IPS-20b (cell line): ENCODE results near the gene C13orf46.

Experiments used
- H3K27ac ChIP-seq: one replicate; pipeline ENCODE4 v1.5.1; 2013; ENCODE audit warnings: low read length
- H3K27me3 ChIP-seq: 2 replicates; pipeline ENCODE4 v1.6.1; 2013; ENCODE audit warnings: mild to moderate bottlenecking, low read length, inconsistent platforms; ENCODE audit not compliant: insufficient read depth
- H3K36me3 ChIP-seq: 2 replicates; pipeline ENCODE4 v1.6.1; 2013; ENCODE audit warnings: low read depth, mild to moderate bottlenecking, inconsistent platforms, low read length, moderate library complexity; ENCODE audit not compliant: insufficient read depth
- H3K4me1 ChIP-seq: 2 replicates; pipeline ENCODE4 v1.6.1; 2013; ENCODE audit warnings: mild to moderate bottlenecking, control low read depth, inconsistent platforms, low read length, moderate library complexity; ENCODE audit not compliant: insufficient read depth
- H3K4me3 ChIP-seq: 2 replicates; pipeline ENCODE4 v1.5.1; 2013; ENCODE audit warnings: mild to moderate bottlenecking, low read length, inconsistent platforms
- H3K9ac ChIP-seq: 2 replicates; pipeline ENCODE4 v1.6.1; 2013; ENCODE audit warnings: low read depth, mild to moderate bottlenecking, inconsistent platforms, low read length, moderate library complexity
- H3K9me3 ChIP-seq: 2 replicates; pipeline ENCODE4 v1.6.1; 2013; ENCODE audit warnings: mild to moderate bottlenecking, low read depth, low read length, inconsistent platforms; ENCODE audit not compliant: insufficient read depth

The C13orf46 gene

GRCh38 chr13:113937073-113937472 is 36.8 kb downstream of the C13orf46 start:
- no peaks in the 10 kb centered on the region for H3K36me3 ChIP-seq
- no peak overlapping the region for H3K9ac ChIP-seq
- no peaks in the 10 kb centered on the region for H3K9me3 ChIP-seq
- no peaks in the 10 kb centered on the region for H3K27me3 ChIP-seq
- no peak overlapping the region for H3K27ac ChIP-seq
- H3K4me1 ChIP-seq, result peaks cover 5% of the 10 kb centered on the region; the same call in 1 of the 2 replicates
- H3K4me3 ChIP-seq, result no peak overlapping the region

- no peaks in the 10 kb centered on the region for H3K27me3 ChIP-seq
- no peak overlapping the region for H3K4me3 ChIP-seq
These were observed 37.5 kb downstream of the C13orf46 start for GRCh38 chr13:113936166-113936965.

GRCh38 chr13:113935001-113935844 is 38.7 kb downstream of the C13orf46 start:
- no peak overlapping the region for H3K9ac ChIP-seq
- peaks cover 5% of the 10 kb centered on the region; the same call in 1 of the 2 replicates for H3K4me1 ChIP-seq
- H3K36me3 ChIP-seq, result no peaks in the 10 kb centered on the region
- H3K4me3 ChIP-seq, result no peak overlapping the region
- no peaks in the 10 kb centered on the region for H3K27me3 ChIP-seq
- H3K27ac ChIP-seq, result no peak overlapping the region
- H3K9me3 ChIP-seq, result no peaks in the 10 kb centered on the region

More at GRCh38 chr13:113936166-113936965, 37.5 kb downstream of the C13orf46 start:
- no peak overlapping the region for H3K27ac ChIP-seq
- H3K9me3 ChIP-seq, result no peaks in the 10 kb centered on the region
- no peaks in the 10 kb centered on the region for H3K36me3 ChIP-seq
- H3K4me1 ChIP-seq, result peaks cover 5% of the 10 kb centered on the region; the same call in 1 of the 2 replicates
- H3K9ac ChIP-seq, result no peak overlapping the region

GRCh38 chr13:113934576-113934975 is 39.3 kb downstream of the C13orf46 start:
- H3K4me3 ChIP-seq, result no peak overlapping the region
- H3K27me3 ChIP-seq, result no peaks in the 10 kb centered on the region
- no peaks in the 10 kb centered on the region for H3K36me3 ChIP-seq
- H3K9me3 ChIP-seq, result no peaks in the 10 kb centered on the region
- no peak overlapping the region for H3K9ac ChIP-seq
- no peak overlapping the region for H3K27ac ChIP-seq
- peaks cover 5% of the 10 kb centered on the region; the same call in 1 of the 2 replicates for H3K4me1 ChIP-seq

- Histone ChIP-seq H3K9ac (no peak overlapping the region), H3K27me3 (no peaks in the 10 kb centered on the region)
These were observed 40.0 kb downstream of the C13orf46 start for GRCh38 chr13:113933901-113934300.

GRCh38 chr13:113931841-113932459 is 41.9 kb downstream of the C13orf46 start:
- H3K9ac ChIP-seq, result no peak overlapping the region
- no peaks in the 10 kb centered on the region for H3K27me3 ChIP-seq
- H3K36me3 ChIP-seq, result no peaks in the 10 kb centered on the region
- H3K9me3 ChIP-seq, result no peaks in the 10 kb centered on the region
- H3K27ac ChIP-seq, result no peak overlapping the region
- no peak overlapping the region for H3K4me3 ChIP-seq
- peaks cover 5% of the 10 kb centered on the region; the same call in 1 of the 2 replicates for H3K4me1 ChIP-seq

More at GRCh38 chr13:113933901-113934300, 40.0 kb downstream of the C13orf46 start:
- Histone ChIP-seq H3K4me1 (peaks cover 5% of the 10 kb centered on the region; the same call in 1 of the 2 replicates), H3K4me3 (no peak overlapping the region), H3K27ac (no peak overlapping the region), H3K36me3 (no peaks in the 10 kb centered on the region), H3K9me3 (no peaks in the 10 kb centered on the region)

GRCh38 chr13:113930671-113931637 is 42.9 kb downstream of the C13orf46 start:
- Histone ChIP-seq H3K9ac (no peak overlapping the region), H3K4me1 (peaks cover 5% of the 10 kb centered on the region; the same call in 1 of the 2 replicates), H3K36me3 (no peaks in the 10 kb centered on the region), H3K9me3 (no peaks in the 10 kb centered on the region; the same call in 1 of the 2 replicates), H3K27me3 (no peaks in the 10 kb centered on the region), H3K4me3 (no peak overlapping the region), H3K27ac (no peak overlapping the region)

- Histone ChIP-seq H3K4me1 (no peaks in the 10 kb centered on the region; the same call in 1 of the 2 replicates), H3K27ac (no peak overlapping the region), H3K36me3 (no peaks in the 10 kb centered on the region), H3K4me3 (no peak overlapping the region), H3K27me3 (no peaks in the 10 kb centered on the region), H3K9ac (no peak overlapping the region), H3K9me3 (no peaks in the 10 kb centered on the region; the same call in 1 of the 2 replicates)
These were observed 44.0 kb downstream of the C13orf46 start for GRCh38 chr13:113929628-113930615.

- Histone ChIP-seq H3K4me3 (no peak overlapping the region), H3K27ac (no peak overlapping the region), H3K9ac (no peak overlapping the region), H3K9me3 (no peaks in the 10 kb centered on the region; the same call in 1 of the 2 replicates), H3K36me3 (no peaks in the 10 kb centered on the region), H3K4me1 (no peaks in the 10 kb centered on the region), H3K27me3 (no peaks in the 10 kb centered on the region)
These were observed 44.9 kb downstream of the C13orf46 start for GRCh38 chr13:113928685-113929627.
